Fibroblast of lung (primary cell): Measurements from ENCODE around the gene ATRNL1. TPM values are rescaled to one million over a fixed set of nuclear protein-coding genes. Genes with fewer than 3 reads are reported as not detected.
"Not testable (repeated sequence)": the region's sequence is repeated elsewhere in the genome, so short reads cannot be mapped to it uniquely, and the experiment has no call there.

Experiments used
- DNase-seq, 2 donors: peaks; one replicate each; pipeline versions ENCODE4 v3.0.0 to v3.0.0-alpha.2; 2010; ENCODE audit warnings: low read depth in 2 of 2
- H2AFZ ChIP-seq: 2 replicates; pipeline ENCODE4 v1.5.1; 2012; ENCODE audit warnings: low read length, control low read depth, inconsistent platforms
- H3K27ac ChIP-seq: 2 replicates; pipeline ENCODE4 v1.5.1; 2011; ENCODE audit warnings: low read length, control low read depth; ENCODE audit not compliant: insufficient read depth
- H3K27me3 ChIP-seq: 2 replicates; pipeline ENCODE4 v1.5.1; 2011; ENCODE audit warnings: mild to moderate bottlenecking, low read length; ENCODE audit not compliant: control insufficient read depth, insufficient read depth
- H3K36me3 ChIP-seq: 2 replicates; pipeline ENCODE4 v1.5.1; 2011; ENCODE audit warnings: low read length; ENCODE audit not compliant: control insufficient read depth, insufficient read depth
- H3K4me1 ChIP-seq: 2 replicates; pipeline ENCODE4 v1.5.1; 2011; ENCODE audit warnings: low read length; ENCODE audit not compliant: control insufficient read depth, insufficient read depth; ENCODE audit errors: extremely low read depth
- H3K4me2 ChIP-seq: 2 replicates; pipeline ENCODE4 v1.5.1; 2011; ENCODE audit warnings: low read length, control low read depth; ENCODE audit not compliant: insufficient read depth; ENCODE audit errors: extremely low read depth
- H3K4me3 ChIP-seq, 4 experiments: fragments of 200-600 bp in 1 of 4; sonication (generic) in 1 of 4; replicated peaks in 1 of 4; 2 replicates each; pipeline ENCODE4 v1.5.1; 2011 to 2016; ENCODE audit warnings: low read length in 4 of 4, low read depth in 3 of 4, mild to moderate bottlenecking in 3 of 4, control low read depth in 2 of 4, inconsistent platforms in 1 of 4, mixed read lengths in 1 of 4; ENCODE audit not compliant: insufficient read depth in 1 of 4; ENCODE audit errors: control extremely low read depth in 1 of 4
- H3K79me2 ChIP-seq: 2 replicates; pipeline ENCODE4 v1.5.1; 2012; ENCODE audit warnings: mild to moderate bottlenecking, low read length, inconsistent platforms; ENCODE audit not compliant: control insufficient read depth, insufficient read depth
- H3K9ac ChIP-seq: 2 replicates; pipeline ENCODE4 v1.5.1; 2011; ENCODE audit warnings: mild to moderate bottlenecking, low read length, control low read depth; ENCODE audit not compliant: insufficient read depth
- H3K9me3 ChIP-seq: 2 replicates; pipeline ENCODE4 v1.5.1; 2012; ENCODE audit warnings: low read depth, low read length; ENCODE audit not compliant: control insufficient read depth, insufficient read depth
- H4K20me1 ChIP-seq: 2 replicates; pipeline ENCODE4 v1.5.1; 2011; ENCODE audit warnings: low read length; ENCODE audit not compliant: control insufficient read depth, insufficient read depth; ENCODE audit errors: extremely low read depth
- CTCF ChIP-seq, 2 donors: IDR thresholded peaks in 1 of 2; conservative IDR thresholded peaks in 1 of 2; 1 replicate in 1 of 2; 2 replicates in 1 of 2; pipeline ENCODE4 v1.5.1; 2011 to 2012; ENCODE audit warnings: low read length in 2 of 2, control low read depth in 1 of 2, inconsistent platforms in 1 of 2, low read depth in 1 of 2, mild to moderate bottlenecking in 1 of 2
- EZH2 ChIP-seq: IDR thresholded peaks from 2 replicates; pipeline ENCODE4 v1.5.1; 2012; ENCODE audit warnings: low read length, control low read depth, mild to moderate bottlenecking; ENCODE audit errors: missing control alignments
- polyA plus RNA-seq, 2 donors: library from polyadenylated mRNA; depleted of rRNA in 1 of 2; stranded (reverse) in 1 of 2; unstranded in 1 of 2; fragments of >200 nt; gene quantifications; 2 replicates each; pipeline ENCODE4 v1.2.1, GENCODE V29; 2011 to 2012; ENCODE audit warnings: missing spikeins in 1 of 2
- total RNA-seq: library from RNA; depleted of rRNA; stranded (reverse); fragments of >200 nt; gene quantifications from 2 replicates; pipeline ENCODE4 v1.2.1, GENCODE V29; 2014

The ATRNL1 gene
- total and polyA plus RNA-seq, 2 donors (not counting 1 experiment from before 2014, with no cell fraction given) = 0.33 TPM

- no peak for TF ChIP-seq CTCF (conservative IDR thresholded peaks at IDR 0.05 in 1 of 2, IDR thresholded peaks at IDR 0.05 in 1 of 2; ENCODE audit: low read depth in 1 of 2, low read length in 2 of 2)
- no peak for TF ChIP-seq EZH2
- Histone ChIP-seq H3K4me1 (no peaks in the 10 kb centered on the region), H3K36me3 (no peaks in the 10 kb centered on the region), H3K9ac (no peak overlapping the region), H3K79me2 (no peaks in the 10 kb centered on the region), H3K9me3 (no peaks in the 10 kb centered on the region), H3K27ac (no peak overlapping the region), H3K4me2 (no peak overlapping the region), H2AFZ (no peak overlapping the region), H4K20me1 (no peaks in the 10 kb centered on the region), H3K4me3 (no peak overlapping the region), H3K27me3 (no peaks in the 10 kb centered on the region)
- no peak for DNase-seq
These were observed 10.5 kb downstream of the ATRNL1 start for GRCh38 chr10:115103700-115104099.

GRCh38 chr10:115105411-115105810 is 12.2 kb downstream of the ATRNL1 start:
- not testable (repeated sequence) for H3K9ac ChIP-seq, H3K27me3 ChIP-seq, H3K36me3 ChIP-seq, H3K4me1 ChIP-seq, H4K20me1 ChIP-seq, H2AFZ ChIP-seq, H3K79me2 ChIP-seq, H3K9me3 ChIP-seq, H3K27ac ChIP-seq, H3K4me2 ChIP-seq, DNase-seq, H3K4me3 ChIP-seq

GRCh38 chr10:115107830-115108229 is 14.7 kb downstream of the ATRNL1 start:
- Histone ChIP-seq H3K79me2 (no peaks in the 10 kb centered on the region), H3K9ac (no peak overlapping the region), H4K20me1 (no peaks in the 10 kb centered on the region), H3K9me3 (no peaks in the 10 kb centered on the region), H3K4me1 (no peaks in the 10 kb centered on the region), H3K27me3 (no peaks in the 10 kb centered on the region), H2AFZ (no peak overlapping the region), H3K27ac (no peak overlapping the region), H3K4me2 (no peak overlapping the region), H3K4me3 (no peak overlapping the region), H3K36me3 (no peaks in the 10 kb centered on the region)
- no peak for DNase-seq
- TF ChIP-seq CTCF (conservative IDR thresholded peaks at IDR 0.05 in 1 of 2, IDR thresholded peaks at IDR 0.05 in 1 of 2; ENCODE audit: low read depth in 1 of 2, low read length in 2 of 2) (no peak), EZH2 (no peak)
